Ovary (tissue), 9 donors: ENCODE results near the gene RPAP2. TPM values are rescaled to one million over a fixed set of nuclear protein-coding genes. Genes with fewer than 3 reads are reported as not detected.
"Not testable (repeated sequence)": the region's sequence is repeated elsewhere in the genome, so short reads cannot be mapped to it uniquely, and the experiment has no call there.

Source experiments
- DNase-seq, 5 donors: peaks; one replicate each; pipeline ENCODE4 v3.0.0-alpha.2; 2019 to 2020
- H3K27ac ChIP-seq, 2 donors: fragments of 200-600 bp; one replicate each; pipeline versions ENCODE4 v1.5.1 to v1.8.0; 2019 to 2022
- H3K27me3 ChIP-seq: fragments of 200-600 bp; one replicate; pipeline ENCODE4 v1.8.0; 2022
- H3K36me3 ChIP-seq: fragments of 200-600 bp; sonication (generic); one replicate; pipeline ENCODE4 v1.5.1; 2019
- H3K4me1 ChIP-seq: one replicate; pipeline ENCODE4 v1.8.1; 2013; ENCODE audit warnings: mild to moderate bottlenecking, moderate library complexity; ENCODE audit not compliant: insufficient read depth
- H3K4me3 ChIP-seq: fragments of 200-600 bp; sonication (generic); one replicate; pipeline ENCODE4 v1.5.1; 2017
- H3K9me3 ChIP-seq, 2 donors: fragments of 200-600 bp in 1 of 2; sonication (generic) in 1 of 2; one replicate each; pipeline versions ENCODE4 v1.5.1 to v1.8.1; 2013 to 2019; ENCODE audit warnings: mild to moderate bottlenecking in 1 of 2, moderate library complexity in 1 of 2
- CTCF ChIP-seq, 3 donors: fragments of 450-650 bp in 2 of 3; fragments of 200-600 bp in 1 of 3; IDR thresholded peaks; one replicate each; pipeline versions ENCODE4 v1.5.1 to v1.8.0; 2016 to 2022; ENCODE audit warnings: antibody characterized with exemption in 3 of 3, mild to moderate bottlenecking in 1 of 3
- EP300 ChIP-seq: sonication (generic); formaldehyde crosslinking; IDR thresholded peaks from one replicate; pipeline ENCODE4 v1.6.1; 2017; ENCODE audit warnings: antibody characterized with exemption
- POLR2A ChIP-seq: fragments of 450-650 bp; IDR thresholded peaks from one replicate; pipeline ENCODE4 v1.6.1; 2017; ENCODE audit warnings: antibody characterized with exemption, mild to moderate bottlenecking, moderate library complexity
- WGBS, 3 donors: extraction: QIAGEN DNeasy Blood & Tissue Kit in 1 of 3; methylation state at CpG; one replicate each; pipeline versions ENCODE4 v1.1.5 to v1.1.7; 2013 to 2017; 5-methylcytosine and 5-hydroxymethylcytosine counted together
- intact Hi-C, 4 donors: fragments of 100-400 bp; cut with DNase I; formaldehyde crosslinking; loops; one replicate each; pipeline versions ENCODE4 v1.11.0 to v1.15.1; 2022 to 2023
- polyA plus RNA-seq, 2 donors: library from polyadenylated mRNA; stranded (reverse); fragments of 200-250 nt in 1 of 2; fragments of 350-450 nt in 1 of 2; fragmentation: Illumina TruSeq in 1 of 2; extraction: RNeasy Lipid Tissue Mini Kit (QIAGEN cat#74804) in 1 of 2; gene quantifications; one replicate each; pipeline ENCODE4 v1.2.3, GENCODE V29; 2013 to 2014
- total RNA-seq, 7 donors: library from RNA; depleted of rRNA in 2 of 7; stranded (reverse); fragments of >200 nt in 2 of 7; fragmentation: NEBNext Ultra II Directional in 3 of 7; extraction: Animal tissue kit (Norgen Biotek cat#: 25700) in 3 of 7; gene quantifications; one replicate each; pipeline versions ENCODE4 v1.1.0 to v1.2.4, GENCODE V29; 2016 to 2023
- donor health status: DM: no; HTN: no; CAD: no; lungs with moderate emphysema.
- donor health status: DM: no; HTN: no; CAD: no.
- donor health status: Bipolar disorder and iron deficiency.
- donor health status: DM: yes; HTN: yes; CAD: no.
- donor health status: DM: no; HTN: no; CAD: no.
- donor health status: DM: yes; HTN: yes; CAD: no.

RPAP2 gene
- total and polyA plus RNA-seq, 9 donors = 6.3 to 46.4 (median 31.1) TPM

GRCh38 chr1:92273039-92273438 is 25.8 kb upstream of the RPAP2 start:
- no peak for DNase-seq
- intact Hi-C loops = no loop called here
- no peak for TF ChIP-seq EP300
- no peak for TF ChIP-seq POLR2A
- TF ChIP-seq CTCF (IDR thresholded peaks at IDR 0.05) = no peak

GRCh38 chr1:92274939-92275338 is 23.9 kb upstream of the RPAP2 start:
- H3K27ac ChIP-seq = no peak overlapping the region
- no peaks in the 10 kb centered on the region for H3K9me3 ChIP-seq
- H3K4me1 ChIP-seq = no peaks in the 10 kb centered on the region
- intact Hi-C loops = no loop called here
- H3K27me3 ChIP-seq = no peaks in the 10 kb centered on the region
- DNase-seq = no peak
- TF ChIP-seq POLR2A = no peak
- TF ChIP-seq CTCF (IDR thresholded peaks at IDR 0.05) = no peak
- no peak for TF ChIP-seq EP300
- no peak overlapping the region for H3K4me3 ChIP-seq
- WGBS, 3 donors = 96 to 100% (median 97%) methylated on average over 1 of the region's 1 CpG
- no peaks in the 10 kb centered on the region for H3K36me3 ChIP-seq

More at GRCh38 chr1:92273039-92273438, 25.8 kb upstream of the RPAP2 start:
- Histone ChIP-seq H3K4me3 (no peak overlapping the region), H3K9me3 (no peaks in the 10 kb centered on the region), H3K27ac (no peak overlapping the region), H3K4me1 (no peaks in the 10 kb centered on the region), H3K27me3 (no peaks in the 10 kb centered on the region), H3K36me3 (no peaks in the 10 kb centered on the region)
- 86 to 94% (median 93%) methylated on average over 1 of the region's 1 CpG for WGBS, 3 donors

GRCh38 chr1:92276082-92276481 is 22.8 kb upstream of the RPAP2 start:
- Histone ChIP-seq H3K36me3 (no peaks in the 10 kb centered on the region), H3K27ac (no peak overlapping the region), H3K4me3 (no peak overlapping the region), H3K4me1 (no peaks in the 10 kb centered on the region), H3K27me3 (no peaks in the 10 kb centered on the region), H3K9me3 (no peaks in the 10 kb centered on the region)
- TF ChIP-seq EP300 (no peak), POLR2A (no peak), CTCF (IDR thresholded peaks at IDR 0.05) (no peak)
- 96 to 99% (median 98%) methylated on average over 3 of the region's 3 CpGs for WGBS, 3 donors
- intact Hi-C loops = no loop called here
- no peak for DNase-seq

GRCh38 chr1:92277105-92277723 is 21.6 kb upstream of the RPAP2 start:
- WGBS, 3 donors = 94 to 95% (median 95%) methylated on average over 4 of the region's 4 CpGs
- no peak overlapping the region for H3K27ac ChIP-seq
- no peak for DNase-seq
- intact Hi-C loops = no loop called here
- H3K4me1 ChIP-seq = no peaks in the 10 kb centered on the region
- no peak overlapping the region for H3K4me3 ChIP-seq
- H3K36me3 ChIP-seq = no peaks in the 10 kb centered on the region
- H3K9me3 ChIP-seq = no peaks in the 10 kb centered on the region
- H3K27me3 ChIP-seq = no peaks in the 10 kb centered on the region
- TF ChIP-seq POLR2A = no peak
- no peak for TF ChIP-seq EP300
- no peak for TF ChIP-seq CTCF (IDR thresholded peaks at IDR 0.05)

- H3K27ac ChIP-seq, H3K4me1 ChIP-seq, H3K27me3 ChIP-seq, H3K9me3 ChIP-seq, H3K36me3 ChIP-seq, H3K4me3 ChIP-seq, DNase-seq, intact Hi-C loops: not testable (repeated sequence)
- WGBS, 3 donors = 95 to 98% (median 97%) methylated on average over 15 of the region's 15 CpGs
These were observed 19.1 kb upstream of the RPAP2 start for GRCh38 chr1:92279781-92280180.

GRCh38 chr1:92281411-92281810 is 17.4 kb upstream of the RPAP2 start:
- H3K9me3 ChIP-seq, H3K4me1 ChIP-seq, H3K27me3 ChIP-seq, intact Hi-C loops, H3K27ac ChIP-seq, H3K36me3 ChIP-seq, H3K4me3 ChIP-seq, DNase-seq: not testable (repeated sequence)
- WGBS, 3 donors = 97 to 98% (median 98%) methylated on average over 2 of the region's 2 CpGs
